HL-60 (cell line): ENCODE measurements around the gene INO80C.

Experiments used
- CTCF ChIP-seq: IDR thresholded peaks from one replicate; pipeline ENCODE4 v1.5.1; 2011; ENCODE audit warnings: low read length, control low read depth, inconsistent platforms; ENCODE audit not compliant: insufficient read depth
- POLR2AphosphoS5 ChIP-seq: IDR thresholded peaks from 2 replicates; pipeline ENCODE4 v1.6.1; 2012; ENCODE audit warnings: low read depth
- REST ChIP-seq: IDR thresholded peaks from 2 replicates; pipeline ENCODE4 v1.6.1; 2012; ENCODE audit warnings: low read depth; ENCODE audit not compliant: insufficient replicate concordance

GRCh38 chr18:35525795-35526494, 28.2 kb upstream of the INO80C start:
- TF ChIP-seq CTCF (no peak), POLR2AphosphoS5 (no peak; the same call in 1 of the 2 replicates), REST (no peak)
